Measurements from ENCODE around the gene ATG4C.

The ATG4C gene

GRCh38 chr1:62905872-62906271 lies 121.9 kb downstream of the ATG4C start:
- DNase-seq = no peak

GRCh38 chr1:62906428-62906886 lies 122.5 kb downstream of the ATG4C start:
- DNase-seq = no peak

GRCh38 chr1:62908168-62908695 lies 124.3 kb downstream of the ATG4C start:
- no peak for DNase-seq

GRCh38 chr1:62912028-62912638 lies 128.2 kb downstream of the ATG4C start:
- no peak for DNase-seq
